Measurements from ENCODE around the gene BABAM2.

BABAM2 gene

GRCh38 chr2:28339516-28340175 lies 449.1 kb downstream of the BABAM2 start:
- DNase-seq: no peak

- DNase-seq: no peak
Observed at GRCh38 chr2:28340312-28341202, 450.0 kb downstream of the BABAM2 start.

GRCh38 chr2:28341208-28341891 lies 450.8 kb downstream of the BABAM2 start:
- no peak for DNase-seq

- DNase-seq: no peak
Observed at GRCh38 chr2:28342081-28342967, 451.8 kb downstream of the BABAM2 start.

- no peak for DNase-seq
Observed at GRCh38 chr2:28343184-28343942, 452.8 kb downstream of the BABAM2 start.

- DNase-seq: no peak
Observed at GRCh38 chr2:28343971-28344715, 453.6 kb downstream of the BABAM2 start.

GRCh38 chr2:28344756-28345373 lies 454.3 kb downstream of the BABAM2 start:
- no peak for DNase-seq

- DNase-seq: no peak
Observed at GRCh38 chr2:28345619-28346018, 455.1 kb downstream of the BABAM2 start.

GRCh38 chr2:28346587-28346986 lies 456.1 kb downstream of the BABAM2 start:
- DNase-seq: no peak

- DNase-seq: no peak
Observed at GRCh38 chr2:28347193-28347592, 456.7 kb downstream of the BABAM2 start.

GRCh38 chr2:28347596-28347995 lies 457.1 kb downstream of the BABAM2 start:
- no peak for DNase-seq

- no peak for DNase-seq
Observed at GRCh38 chr2:28348149-28348567, 457.6 kb downstream of the BABAM2 start.

- DNase-seq: no peak
Observed at GRCh38 chr2:28348921-28349320, 458.4 kb downstream of the BABAM2 start.

- DNase-seq: no peak
Observed at GRCh38 chr2:28349546-28350165, 459.1 kb downstream of the BABAM2 start.

- DNase-seq: no peak
Observed at GRCh38 chr2:28350196-28350595, 459.7 kb downstream of the BABAM2 start.

GRCh38 chr2:28350791-28351285 lies 460.3 kb downstream of the BABAM2 start:
- no peak for DNase-seq

- DNase-seq: no peak
Observed at GRCh38 chr2:28351621-28352020, 461.1 kb downstream of the BABAM2 start.

- no peak for DNase-seq
Observed at GRCh38 chr2:28352104-28352503, 461.6 kb downstream of the BABAM2 start.

GRCh38 chr2:28352610-28353195 lies 462.2 kb downstream of the BABAM2 start:
- DNase-seq: no peak
